GM19023 (cell line): ENCODE data around the gene IL25.
"Not testable (repeated sequence)": the region's sequence is repeated elsewhere in the genome, so short reads cannot be mapped to it uniquely, and the experiment has no call there.

Experiments used
- ATAC-seq: cut with Tn5 transposase; IDR thresholded peaks from one replicate; pipeline ENCODE4 v1.9.1; 2021; ENCODE audit warnings: mild to moderate bottlenecking, moderate library complexity; ENCODE audit not compliant: unreplicated experiment

The IL25 gene

DNA sequence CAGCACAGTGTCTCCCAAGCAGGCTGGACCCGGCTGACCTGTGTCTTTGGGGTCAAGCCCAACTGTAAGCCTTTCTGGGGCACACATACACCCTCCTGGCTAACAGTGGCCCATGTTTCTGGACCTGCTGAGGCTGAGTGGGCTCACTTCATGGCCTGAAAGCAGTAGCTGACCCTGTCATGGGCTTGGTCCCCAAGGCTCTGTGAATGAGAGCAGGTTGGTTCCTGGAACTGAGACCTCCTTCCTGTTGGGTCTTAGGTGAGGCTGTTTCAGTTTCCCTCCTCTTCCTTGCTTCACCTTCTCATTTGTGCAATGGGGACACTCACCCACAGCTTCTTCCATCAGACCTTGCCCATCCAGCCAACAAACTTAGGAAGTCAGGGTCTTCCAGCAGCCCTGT is 744 bp upstream of the IL25 start:
- no peak for ATAC-seq

DNA sequence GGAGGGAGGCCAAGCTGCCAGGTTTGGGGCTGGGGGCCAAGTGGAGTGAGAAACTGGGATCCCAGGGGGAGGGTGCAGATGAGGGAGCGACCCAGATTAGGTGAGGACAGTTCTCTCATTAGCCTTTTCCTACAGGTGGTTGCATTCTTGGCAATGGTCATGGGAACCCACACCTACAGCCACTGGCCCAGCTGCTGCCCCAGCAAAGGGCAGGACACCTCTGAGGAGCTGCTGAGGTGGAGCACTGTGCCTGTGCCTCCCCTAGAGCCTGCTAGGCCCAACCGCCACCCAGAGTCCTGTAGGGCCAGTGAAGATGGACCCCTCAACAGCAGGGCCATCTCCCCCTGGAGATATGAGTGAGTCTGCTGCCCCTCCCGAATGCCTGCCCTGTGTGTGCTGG is 432 bp downstream of the IL25 start:
- ATAC-seq: no peak

DNA sequence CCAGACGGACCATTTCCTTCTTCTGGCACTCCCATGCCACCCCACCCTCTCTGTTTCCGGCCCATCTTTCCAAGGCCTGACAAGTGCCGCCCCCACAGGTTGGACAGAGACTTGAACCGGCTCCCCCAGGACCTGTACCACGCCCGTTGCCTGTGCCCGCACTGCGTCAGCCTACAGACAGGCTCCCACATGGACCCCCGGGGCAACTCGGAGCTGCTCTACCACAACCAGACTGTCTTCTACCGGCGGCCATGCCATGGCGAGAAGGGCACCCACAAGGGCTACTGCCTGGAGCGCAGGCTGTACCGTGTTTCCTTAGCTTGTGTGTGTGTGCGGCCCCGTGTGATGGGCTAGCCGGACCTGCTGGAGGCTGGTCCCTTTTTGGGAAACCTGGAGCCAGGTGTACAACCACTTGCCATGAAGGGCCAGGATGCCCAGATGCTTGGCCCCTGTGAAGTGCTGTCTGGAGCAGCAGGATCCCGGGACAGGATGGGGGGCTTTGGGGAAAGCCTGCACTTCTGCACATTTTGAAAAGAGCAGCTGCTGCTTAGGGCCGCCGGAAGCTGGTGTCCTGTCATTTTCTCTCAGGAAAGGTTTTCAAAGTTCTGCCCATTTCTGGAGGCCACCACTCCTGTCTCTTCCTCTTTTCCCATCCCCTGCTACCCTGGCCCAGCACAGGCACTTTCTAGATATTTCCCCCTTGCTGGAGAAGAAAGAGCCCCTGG is 3.1 kb downstream of the IL25 start:
- no peak for ATAC-seq

DNA sequence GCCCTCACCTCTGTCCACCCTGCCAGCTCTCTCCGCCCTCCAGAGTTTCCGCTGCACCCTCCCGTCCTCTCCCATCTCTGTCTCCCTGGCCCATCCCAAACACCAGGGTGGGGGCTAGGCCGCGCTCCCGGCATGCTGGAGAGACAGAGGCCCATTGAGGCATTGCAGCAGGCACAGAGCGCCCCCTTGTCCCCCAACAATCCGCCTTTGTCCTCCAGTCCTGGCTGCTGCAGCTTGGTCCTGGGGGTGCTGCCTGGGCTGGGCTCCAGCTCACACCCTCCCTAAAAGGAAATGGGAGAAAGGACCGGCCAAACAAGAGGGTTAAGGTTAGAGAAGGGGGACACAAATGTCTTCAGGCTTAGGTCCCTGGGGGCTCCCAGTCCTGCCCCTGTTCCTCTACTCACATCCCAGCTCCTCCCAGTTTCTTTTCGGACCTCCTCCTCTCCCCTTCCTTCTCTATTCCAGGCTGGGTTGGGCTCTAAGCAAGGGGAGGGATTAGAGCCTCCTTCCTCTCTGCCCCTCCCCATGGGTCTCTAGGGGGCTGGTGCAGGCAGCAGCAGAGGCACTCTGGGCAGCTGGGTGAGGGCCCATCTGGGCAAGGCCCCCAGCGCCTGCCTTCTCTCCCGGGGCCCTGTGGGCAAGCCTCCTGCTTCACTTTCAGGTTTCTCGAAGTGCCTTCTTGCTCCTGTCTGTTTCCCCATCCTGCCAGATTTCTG is 4.0 kb downstream of the IL25 start, which contains the start of gene CMTM5:
Gene CMTM5, plus strand, starts transcription at position 565 of the 716 bp plus-strand sequence. CDS start 206 bp downstream, outside the sequence.
- no peak for ATAC-seq

DNA sequence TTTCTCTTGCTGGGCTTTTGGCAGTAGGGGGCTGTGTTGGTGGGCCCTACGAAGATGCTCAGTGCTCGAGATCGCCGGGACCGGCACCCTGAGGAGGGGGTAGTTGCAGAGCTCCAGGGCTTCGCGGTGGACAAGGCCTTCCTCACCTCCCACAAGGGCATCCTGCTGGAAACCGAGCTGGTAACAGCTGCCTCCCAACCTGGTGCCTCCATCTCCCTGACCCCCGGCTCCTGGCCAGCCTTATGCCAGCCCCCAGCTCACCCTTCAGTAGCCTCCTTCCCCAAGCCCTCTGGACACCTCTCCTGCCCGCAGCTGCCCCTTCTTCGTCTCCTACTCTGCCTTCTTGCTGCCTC is 4.6 kb downstream of the IL25 start:
- no peak for ATAC-seq

DNA sequence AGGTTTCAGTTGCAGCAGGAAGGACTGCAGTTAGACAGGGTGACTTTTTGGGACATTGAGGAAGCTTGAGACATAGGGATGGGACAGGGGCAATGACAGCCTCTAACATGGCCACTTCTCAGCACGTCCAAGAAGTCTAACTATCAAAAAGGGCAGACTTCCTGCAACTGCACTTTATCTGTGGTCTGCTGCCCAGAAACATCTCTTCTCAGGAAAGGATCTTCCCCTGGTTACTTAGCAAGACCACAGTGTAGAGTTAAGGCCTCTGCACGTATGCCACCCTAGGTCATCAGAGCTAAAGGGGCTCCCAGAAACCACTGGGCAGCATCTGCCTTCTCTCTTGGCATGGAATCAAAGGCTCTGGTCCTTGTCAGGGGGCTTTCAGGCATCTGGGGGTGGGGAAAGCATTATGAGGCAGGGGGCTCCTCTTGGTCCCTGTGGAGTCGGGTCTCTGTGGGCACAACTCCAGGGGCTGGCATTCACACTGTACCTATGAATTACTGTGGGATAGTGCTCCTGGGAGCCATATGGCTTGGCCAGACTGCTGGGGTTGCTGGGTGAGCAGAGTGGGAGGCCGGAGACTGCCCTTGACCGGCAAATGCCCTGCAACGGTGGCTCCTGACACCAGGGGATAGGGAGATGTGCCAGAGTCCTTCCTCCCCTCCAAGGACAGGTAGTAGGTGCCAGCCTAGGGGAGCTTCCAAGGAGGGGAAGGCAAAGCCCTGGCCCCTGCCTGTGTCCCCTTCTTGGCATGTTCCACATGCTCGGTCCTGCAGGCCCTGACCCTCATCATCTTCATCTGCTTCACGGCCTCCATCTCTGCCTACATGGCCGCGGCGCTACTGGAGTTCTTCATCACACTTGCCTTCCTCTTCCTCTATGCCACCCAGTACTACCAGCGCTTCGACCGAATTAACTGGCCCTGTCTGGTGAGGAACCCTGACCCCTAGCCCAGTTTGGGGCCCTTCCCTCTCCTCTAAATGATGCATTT is 5.3 kb downstream of the IL25 start:
- no peak for ATAC-seq

DNA sequence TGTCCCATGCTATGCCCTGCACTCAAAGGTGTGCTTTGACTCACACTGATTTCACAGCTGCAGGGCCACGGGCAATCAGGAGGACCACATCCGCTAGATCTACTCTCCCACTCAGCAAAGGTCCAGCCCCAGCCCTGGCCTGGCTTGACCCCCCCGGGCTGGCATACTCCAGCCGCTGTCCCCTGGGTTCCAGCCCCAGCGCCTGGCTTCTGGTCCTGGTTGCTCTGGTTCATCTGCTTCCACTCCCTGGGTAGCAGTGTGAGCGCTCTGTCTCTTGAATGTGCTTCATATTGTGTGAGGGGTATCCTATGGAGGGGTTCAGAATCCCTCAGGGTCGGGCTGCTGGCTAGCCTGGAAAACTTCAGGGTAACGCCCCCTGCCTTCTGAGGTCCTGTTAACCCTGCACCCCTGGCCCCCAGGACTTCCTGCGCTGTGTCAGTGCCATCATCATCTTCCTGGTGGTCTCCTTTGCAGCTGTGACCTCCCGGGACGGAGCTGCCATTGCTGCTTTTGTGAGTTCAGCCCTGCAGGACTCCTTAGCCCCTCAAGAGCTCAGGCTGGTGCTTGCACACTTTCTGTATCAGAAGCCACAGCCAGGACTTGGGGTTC is 6.1 kb downstream of the IL25 start:
- ATAC-seq: no peak

DNA sequence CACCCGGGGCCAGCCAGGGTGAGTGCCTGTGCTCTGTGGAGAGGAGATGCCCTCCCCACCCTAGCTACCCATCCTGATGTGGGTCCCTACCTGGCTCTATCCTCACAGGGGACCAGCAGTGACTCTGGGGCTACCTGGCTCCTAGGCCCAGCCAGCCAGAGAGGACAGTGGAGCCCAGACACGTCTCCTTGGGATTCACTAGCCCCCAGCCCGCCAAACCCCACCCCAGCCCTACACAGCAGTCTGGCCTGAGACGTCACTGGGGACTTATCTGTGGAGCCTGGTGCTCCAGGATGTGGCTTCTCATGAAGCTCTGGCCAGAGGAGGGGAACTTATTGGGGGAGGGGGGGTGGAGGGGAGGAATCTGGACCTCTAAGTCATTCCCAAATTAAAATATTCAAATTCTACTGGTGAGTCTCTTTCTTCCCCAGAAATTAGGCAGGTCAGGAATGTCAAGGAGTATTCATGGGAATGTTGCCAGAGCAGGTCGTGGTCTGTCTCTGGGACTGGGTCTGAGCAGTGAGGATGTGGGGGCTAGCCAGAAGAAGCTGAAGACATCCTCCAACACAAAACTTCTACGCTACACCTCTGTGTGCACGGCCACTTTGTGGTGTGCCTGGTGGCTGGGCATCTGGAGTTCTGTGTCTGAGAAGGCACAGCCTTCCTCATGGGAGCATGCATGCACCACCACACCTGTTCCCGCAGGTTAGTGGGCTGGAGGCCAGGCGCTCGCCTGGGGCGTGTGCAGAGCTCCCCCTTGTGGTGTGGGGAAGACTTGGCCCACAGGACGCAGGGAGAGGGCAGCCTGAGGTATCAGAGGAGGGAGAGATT is 7.0 kb downstream of the IL25 start:
- no peak for ATAC-seq

DNA sequence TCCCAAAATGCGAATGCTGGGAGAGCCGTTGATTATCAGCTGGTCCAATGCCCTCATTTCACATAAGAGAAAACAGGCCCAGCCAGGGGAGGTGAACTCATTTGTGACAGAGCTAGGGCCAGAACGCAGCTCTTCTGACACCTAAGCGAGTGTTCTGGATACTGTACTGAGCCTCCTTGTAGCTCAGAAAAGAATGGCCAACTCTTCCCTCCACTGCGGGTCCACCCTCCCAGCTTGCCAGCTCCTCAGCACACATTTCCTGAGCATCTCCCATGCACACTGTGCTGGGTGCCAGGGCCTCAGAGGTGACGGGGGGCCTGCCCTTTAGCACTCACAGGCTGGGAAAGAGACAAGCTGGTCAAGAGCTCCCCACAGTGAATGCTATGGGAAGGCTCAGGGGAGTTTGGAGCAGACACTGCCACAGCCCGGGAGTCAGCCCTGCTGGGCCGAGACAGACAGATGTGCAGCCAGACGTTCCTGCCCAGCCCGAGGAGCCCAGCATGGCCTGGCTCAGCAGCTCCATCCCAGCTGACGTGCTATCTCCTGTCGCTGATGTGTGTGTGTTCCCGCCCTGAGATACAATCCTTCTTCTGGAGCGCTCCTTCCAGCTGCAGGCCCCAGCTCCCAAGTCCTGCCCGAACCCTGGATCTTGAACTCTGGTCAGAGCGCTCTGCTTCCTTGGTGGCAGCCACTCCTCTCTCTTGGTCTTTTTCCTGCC is 7.7 kb downstream of the IL25 start:
- no peak for ATAC-seq

DNA sequence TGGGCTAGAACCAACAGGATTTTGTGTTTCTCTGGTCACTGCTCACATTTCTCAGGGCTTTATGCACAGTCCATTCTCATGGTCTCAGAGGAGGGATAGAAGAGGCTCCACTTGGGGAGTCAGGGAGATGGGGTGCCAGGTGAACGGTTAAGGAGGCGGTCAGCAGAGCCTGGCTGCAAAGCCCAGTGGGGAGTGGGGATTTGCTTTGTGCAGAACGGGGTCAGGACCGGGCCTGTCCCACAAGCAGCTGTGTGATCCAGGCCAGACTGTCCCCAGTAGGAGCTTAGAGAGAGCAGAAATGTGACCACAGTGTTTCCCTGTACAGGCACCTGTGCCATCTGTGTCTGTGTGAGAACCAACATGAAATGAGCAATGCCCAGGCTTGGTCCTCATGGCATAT is 8.4 kb downstream of the IL25 start:
- ATAC-seq: no peak

DNA sequence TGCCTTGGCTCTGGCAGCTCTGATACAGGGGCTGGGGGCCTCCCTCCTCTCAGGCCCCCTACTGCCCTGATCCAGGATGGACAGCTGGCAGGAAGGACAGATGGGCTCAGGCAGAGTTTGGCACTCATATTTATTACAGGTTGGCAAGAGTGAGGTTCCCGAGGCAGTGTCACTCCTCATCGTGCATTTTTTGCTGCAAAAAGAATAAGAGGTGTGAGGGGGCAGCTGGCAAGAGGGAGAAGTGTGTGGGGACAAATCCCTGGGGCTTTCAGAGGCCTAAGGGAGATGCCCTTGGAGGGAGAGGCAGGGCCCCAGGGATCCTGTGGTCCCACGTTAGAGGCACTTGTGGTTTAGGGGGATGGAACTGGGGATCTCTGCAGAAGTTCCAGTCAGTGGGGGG is 9.3 kb downstream of the IL25 start:
- no peak for ATAC-seq

DNA sequence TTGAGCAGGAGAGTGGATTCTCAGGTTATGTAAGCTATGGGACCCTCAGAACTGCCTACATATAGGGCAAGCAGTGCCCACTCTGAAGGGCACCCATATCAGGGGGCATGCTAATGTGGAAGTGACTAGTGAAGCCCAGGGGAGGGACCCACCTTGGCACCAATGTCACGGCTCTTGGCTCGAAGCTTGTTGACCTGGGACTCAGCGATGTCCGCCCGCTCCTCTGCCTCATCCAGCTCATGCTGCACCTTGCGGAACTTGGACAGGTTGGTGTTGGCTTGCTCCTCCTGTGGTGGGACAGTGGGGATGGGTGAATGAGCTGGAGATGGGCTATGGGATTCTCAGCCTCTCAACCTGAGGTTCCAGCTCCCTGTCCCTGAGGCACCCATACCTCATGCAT is 9.7 kb downstream of the IL25 start:
- no peak for ATAC-seq

DNA sequence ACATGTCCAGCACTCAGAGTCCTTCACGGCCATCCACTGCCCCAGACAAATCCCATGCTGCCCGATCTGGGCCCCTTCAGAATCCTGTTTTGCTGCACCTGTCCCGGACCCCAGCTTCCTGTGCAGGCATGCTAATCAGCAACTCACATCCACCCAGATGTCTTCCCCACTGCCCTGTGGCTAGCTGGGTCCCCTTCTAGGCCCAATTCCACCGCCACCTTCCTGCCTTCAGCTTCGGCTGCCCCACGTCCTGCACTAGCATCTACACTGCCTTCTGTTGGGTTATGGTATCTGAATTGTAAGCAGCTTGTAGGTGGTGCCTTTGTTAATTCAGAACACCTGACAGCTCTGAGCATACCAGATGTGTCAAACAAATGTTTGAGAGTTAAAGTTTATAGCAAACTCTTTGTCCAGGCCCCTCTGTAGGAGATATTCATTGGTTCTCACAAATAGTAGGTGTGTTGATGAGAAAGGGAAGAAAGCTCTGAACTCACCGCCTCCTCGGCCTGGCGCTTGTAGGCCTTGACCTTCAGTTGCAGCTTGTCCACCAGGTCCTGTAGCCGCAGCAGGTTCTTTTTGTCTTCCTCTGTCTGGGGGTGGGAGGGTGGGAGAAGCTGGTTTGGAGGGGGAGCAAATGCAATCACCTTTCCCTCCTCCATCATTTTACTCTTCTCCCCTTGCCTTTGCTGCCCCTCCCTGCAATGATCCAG is 10.3 kb downstream of the IL25 start:
- ATAC-seq: no peak

DNA sequence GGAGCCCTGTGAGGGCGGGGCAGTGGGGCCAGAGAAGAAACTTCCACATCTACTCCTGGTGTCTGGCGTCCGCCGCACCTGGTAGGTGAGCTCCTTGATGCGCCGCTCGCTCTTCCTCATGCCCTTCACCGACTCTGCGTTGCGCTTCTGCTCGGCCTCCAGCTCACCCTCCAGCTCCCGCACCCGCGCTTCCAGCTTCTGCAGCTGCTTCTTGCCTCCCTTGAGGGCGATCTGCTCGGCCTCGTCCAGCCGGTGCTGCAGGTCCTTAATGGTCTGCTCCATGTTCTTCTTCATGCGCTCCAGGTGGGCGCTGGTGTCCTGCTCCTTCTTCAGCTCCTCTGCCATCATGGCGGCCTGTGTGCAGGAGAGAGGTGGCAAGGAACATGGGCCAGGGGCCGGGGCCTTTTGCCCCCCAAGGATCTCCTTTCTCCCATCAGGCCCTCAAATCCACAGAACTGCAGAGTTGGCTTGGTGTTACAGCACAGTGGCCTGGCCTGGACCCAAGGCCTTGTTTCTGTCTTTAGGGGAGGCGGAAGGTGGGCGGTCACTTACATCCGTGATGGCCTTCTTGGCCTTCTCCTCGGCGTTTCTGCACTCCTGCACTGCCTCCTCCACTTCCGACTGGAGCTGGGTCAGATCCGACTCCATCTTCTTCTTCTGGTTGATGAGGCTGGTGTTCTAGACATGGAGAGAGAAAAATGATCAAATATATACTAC is 11.9 kb downstream of the IL25 start:
- no peak for ATAC-seq

DNA sequence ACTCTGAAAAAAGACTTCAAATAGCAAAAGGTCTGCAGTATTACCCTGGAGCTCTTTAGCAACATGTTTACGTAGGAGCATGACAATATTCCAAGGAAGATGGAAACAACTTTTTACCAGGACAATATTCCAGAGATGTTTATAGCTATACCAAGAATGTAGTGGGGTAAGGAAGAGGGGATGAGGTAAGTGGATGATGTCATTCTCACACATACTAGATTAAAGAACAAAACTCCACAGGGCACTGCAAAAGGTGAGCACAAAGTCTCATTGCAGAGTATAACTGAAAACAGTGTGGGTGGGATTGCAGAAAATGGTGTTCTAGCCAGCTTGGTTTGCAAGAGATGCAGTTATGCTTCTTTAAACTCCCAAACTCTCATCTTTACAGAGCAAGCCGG is 12.6 kb downstream of the IL25 start:
- no peak for ATAC-seq

DNA sequence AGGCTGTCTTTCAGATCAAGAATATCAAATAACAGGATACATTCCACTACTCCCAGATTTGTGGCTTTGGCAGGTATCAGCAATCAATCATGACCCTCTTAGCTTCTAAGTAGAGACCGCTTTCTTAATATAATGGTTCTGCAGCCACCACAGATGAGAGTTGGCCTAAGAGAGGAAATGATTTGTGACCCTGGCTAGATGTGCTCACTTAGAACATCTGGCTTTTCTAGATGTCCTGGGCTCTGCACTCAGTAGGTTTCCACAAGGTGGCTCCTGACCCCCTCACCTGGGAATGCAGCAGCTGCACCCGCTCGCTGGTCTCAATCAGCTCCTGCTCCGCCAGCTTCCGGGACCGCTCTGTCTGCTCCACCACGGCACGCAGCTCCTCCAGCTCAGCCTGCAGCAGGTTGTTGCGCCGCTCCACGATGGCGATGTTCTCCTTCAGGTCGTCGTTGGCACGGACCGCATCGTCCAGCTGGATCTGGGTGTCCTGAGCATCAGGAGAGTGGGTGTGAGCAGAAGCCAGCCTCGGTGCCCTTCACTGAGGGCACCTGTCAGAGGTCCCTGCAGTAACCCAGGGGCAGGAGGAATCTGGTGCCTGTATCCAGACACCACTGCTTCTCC is 13.1 kb downstream of the IL25 start:
- ATAC-seq: no peak

DNA sequence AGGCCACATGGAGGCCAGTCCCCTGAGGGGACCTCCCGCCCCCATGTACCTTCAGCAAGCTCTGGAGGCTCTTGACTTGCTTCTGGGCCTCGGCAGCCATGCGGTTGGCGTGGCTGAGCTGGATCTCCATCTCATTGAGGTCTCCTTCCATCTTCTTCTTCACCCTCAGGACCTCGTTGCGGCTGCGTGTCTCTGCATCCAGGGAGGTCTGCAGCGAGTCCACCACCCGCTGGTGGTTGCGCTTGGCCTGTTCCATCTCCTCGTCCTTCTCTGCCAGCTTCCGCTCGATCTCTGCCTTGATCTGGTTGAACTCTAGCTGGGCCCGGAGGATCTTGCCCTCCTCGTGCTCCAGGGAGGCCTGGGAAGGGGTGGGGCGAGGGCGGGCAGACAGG is 13.7 kb downstream of the IL25 start:
- not testable (repeated sequence) for ATAC-seq

DNA sequence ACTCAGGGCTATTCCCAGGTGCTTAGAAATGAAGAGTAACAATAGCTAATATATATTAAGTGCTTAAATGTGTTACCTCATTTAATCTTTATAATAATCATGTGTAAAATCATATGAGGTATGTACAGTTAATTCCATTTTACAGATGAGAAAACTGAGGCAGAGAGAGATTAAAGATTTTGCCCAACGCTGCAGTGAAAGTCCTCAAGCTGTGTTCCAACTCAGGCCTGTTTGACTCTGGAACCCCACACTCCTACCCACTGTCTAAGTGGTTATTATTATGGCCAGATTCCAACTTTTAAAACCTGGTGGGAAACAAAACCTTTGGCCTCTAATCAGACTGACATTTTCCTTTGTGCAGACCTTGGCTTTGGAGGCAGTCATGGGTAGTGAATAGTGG is 14.4 kb downstream of the IL25 start:
- no peak for ATAC-seq
